GM21825 (cell line): ENCODE measurements around the gene TIGD1.

Experiments
- ATAC-seq: cut with Tn5 transposase; IDR thresholded peaks from one replicate; pipeline ENCODE4 v1.9.1; 2021; ENCODE audit warnings: mild to moderate bottlenecking, moderate library complexity; ENCODE audit not compliant: unreplicated experiment

TIGD1 gene

DNA sequence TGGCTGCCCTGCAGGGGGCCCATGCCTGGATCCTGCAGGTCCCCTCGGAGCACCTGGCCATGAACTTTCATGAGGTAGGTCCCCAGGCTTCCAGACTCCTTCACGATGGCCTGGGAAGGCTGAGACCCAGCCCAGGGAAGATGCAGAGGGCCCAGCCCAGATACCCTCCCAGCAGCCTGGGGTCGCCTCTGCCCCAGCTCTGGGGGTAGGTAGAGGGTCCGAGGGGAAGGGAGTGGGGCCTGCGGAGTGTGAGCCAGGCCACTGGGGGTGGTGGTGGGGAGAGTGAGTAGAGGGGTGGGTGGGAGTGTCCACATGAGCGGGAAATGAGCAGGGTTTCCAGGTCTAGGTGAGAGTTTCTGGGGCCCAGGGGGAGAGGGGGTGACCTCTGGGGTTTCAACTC is 25.6 kb downstream of the TIGD1 start:
- no peak for ATAC-seq

DNA sequence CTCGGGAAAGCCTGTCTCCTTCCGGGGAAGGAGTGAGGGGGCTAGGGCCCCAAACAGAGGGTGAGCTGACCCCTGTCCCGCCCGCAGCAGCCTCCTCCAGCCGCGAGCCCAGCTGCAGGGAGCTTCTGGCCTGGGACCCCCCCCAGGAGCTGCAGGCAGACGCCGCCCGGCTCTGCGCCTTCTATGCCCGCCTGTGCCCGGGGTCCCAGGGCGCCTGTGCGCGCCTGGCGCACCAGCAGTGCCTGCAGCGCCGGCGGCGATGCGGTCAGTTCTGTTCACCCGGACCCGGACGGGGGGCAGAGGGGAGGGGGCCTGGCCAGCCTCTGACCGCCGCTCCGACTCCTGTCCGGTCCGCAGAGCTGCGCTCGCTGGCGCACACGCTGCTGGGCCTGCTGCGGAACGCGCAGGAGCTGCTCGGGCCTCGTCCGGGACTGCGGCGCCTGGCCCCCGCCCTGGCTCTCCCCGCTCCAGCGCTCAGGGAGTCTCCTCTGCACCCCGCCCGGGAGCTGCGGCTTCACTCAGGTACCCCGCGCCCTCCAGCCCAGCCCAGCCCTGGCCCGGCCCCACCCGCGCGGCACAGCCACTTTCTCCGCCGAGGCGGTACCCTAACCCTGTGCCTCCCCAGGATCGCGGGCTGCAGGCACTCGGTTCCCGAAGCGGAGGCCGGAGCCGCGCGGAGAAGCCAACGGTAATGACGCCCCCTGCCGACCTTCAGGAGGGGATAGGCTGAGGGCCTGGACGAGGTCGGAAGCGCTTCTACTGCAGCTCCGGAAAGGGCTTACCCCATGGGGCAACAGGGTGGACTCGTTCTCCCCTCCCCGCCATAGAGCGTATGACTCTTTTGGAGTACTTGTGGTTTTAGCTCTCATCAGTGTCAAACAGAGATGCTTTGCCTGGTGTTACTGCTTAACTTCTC is 26.4 kb downstream of the TIGD1 start:
- no peak for ATAC-seq

DNA sequence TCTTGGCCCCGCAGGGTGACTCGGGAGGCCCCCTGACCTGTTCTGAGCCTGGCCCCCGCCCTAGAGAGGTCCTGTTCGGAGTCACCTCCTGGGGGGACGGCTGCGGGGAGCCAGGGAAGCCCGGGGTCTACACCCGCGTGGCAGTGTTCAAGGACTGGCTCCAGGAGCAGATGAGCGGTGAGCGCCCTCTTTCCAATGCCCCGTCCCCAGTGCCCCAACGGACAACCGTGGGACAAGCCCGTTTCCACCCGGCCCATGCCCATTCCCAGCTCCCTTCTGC is 27.0 kb downstream of the TIGD1 start:
- no peak for ATAC-seq

DNA sequence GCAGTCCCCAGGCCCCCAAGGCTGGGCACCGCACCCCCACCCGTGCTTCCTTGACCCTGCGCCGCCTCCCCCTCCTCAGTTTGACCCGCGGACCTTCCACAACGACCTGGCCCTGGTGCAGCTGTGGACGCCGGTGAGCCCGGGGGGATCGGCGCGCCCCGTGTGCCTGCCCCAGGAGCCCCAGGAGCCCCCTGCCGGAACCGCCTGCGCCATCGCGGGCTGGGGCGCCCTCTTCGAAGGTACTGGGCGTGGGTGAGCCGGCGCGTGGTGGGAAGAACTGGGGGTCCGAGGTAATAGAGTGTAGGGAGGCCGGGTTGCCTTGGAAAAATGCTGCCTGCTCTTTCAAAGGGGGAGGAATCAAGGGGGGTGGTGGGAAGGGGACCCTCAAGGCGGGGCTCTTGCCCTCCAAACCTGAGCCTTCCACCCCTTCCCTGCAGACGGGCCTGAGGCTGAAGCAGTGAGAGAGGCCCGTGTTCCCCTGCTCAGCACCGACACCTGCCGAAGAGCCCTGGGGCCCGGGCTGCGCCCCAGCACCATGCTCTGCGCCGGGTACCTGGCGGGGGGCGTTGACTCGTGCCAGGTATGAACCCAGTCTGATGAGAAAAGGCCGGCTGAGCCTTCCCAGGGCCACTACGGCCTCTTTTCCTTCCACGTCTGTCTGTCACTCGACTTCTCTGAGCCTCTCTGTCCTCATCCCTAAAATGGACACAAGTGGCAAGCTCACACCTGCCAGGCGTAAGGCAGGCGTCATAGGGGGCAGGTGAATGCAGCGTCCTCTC is 27.5 kb downstream of the TIGD1 start:
- ATAC-seq: no peak

DNA sequence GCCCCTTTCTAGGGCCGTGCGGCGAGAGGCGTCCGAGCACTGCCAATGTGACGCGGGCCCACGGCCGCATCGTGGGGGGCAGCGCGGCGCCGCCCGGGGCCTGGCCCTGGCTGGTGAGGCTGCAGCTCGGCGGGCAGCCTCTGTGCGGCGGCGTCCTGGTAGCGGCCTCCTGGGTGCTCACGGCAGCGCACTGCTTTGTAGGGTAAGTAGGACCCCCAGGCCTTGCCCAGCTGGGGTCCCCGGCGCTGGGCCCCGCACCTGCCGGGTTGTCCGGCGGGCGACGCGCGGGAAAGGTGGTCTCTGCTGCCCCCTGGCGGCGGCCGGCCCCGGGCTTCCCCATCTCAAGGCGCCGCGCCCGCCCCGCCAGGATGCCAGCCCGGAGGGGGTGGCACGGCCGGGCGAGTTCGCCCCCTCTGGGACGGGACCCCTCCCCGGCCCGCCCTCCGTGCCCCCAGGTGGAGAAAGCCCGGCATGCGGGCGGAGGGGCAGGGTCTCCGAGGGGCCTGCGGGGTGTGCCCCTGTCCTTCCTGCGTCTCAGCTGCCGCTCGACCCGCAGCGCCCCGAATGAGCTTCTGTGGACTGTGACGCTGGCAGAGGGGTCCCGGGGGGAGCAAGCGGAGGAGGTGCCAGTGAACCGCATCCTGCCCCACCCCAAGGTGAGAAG is 28.3 kb downstream of the TIGD1 start:
- no peak for ATAC-seq

DNA sequence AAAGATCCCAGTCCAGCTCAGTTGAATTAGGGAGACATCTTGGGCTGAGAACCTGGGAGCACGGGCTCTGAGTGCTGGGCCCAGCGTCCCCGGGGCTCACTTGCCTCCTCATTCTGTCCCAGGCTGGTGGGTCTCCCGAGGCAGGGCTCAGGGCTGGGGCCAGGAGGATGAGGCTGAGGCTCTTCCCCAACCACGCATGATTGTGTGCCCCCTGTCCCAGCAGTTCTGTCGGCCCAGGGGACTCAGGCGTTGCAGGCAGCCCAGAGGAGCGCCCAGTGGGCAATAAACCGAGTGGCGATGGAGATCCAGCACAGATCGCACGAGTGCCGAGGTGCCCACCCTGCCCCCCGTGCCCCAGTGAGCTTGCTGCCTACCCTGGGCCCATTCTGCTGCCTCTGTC is 29.3 kb downstream of the TIGD1 start:
- no peak for ATAC-seq

DNA sequence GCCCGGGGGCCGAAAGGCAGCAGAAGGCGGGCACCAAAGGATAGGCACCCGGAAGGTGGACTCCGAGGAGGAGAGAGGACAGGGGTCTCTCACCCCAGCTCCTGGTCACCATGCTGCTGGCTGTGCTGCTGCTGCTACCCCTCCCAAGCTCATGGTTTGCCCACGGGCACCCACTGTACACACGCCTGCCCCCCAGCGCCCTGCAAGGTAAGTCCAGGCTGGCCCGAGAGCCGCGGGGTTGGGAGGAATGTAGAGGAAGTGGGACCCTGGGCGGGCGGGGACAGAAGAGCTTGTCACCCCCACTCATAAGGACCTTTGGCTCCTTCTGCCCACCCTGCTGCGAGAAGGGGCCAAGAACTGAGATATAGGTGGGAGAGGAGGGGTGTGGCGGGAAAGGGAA is 29.9 kb downstream of the TIGD1 start:
- ATAC-seq: no peak

DNA sequence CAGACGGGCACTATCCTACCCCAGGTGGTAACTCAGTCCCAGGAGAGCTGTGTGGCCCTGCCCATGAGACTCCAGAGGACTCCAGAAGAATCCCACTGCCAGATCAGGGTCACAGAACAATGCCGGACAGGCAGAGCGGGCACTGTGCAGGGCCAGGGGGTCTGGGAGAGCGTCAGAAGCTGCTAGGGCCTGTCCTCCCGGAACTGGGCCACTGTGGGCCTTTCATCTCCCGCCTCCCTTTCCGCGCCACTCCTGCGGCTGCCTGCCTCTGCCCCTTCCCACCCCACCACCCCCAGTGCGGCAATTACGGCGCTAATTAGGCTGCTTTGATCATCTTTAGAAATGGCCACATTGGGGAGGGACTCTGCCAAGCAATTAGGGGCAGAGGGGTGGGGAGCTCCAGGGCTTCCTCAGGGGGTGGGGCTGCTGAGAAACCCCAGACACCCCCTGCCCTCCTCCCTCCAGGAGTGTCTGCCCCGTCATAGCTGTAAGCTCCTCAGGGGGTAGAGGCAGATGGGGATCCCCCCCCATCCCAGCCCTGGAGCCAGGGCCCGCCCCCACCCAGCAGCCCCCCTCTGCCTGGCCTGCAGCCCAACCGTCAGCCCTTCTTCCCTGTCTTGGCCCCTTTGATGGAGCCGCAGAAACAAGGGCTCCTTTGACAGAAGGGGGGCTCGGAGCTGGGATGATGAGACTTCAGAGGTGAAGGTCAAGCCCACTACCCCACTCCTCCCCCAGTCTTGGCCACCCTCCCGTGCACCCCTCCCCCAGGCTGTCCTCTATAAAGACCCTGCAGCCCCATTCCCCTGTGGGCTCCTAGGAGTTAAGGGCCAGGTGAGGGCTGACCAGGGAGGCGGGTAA is 30.5 kb downstream of the TIGD1 start, which contains the start of gene PRSS56:
PRSS56 (plus strand) TSS at position 808 of the 858 bp plus-strand sequence. CDS start 211 bp downstream, outside the sequence.
- no peak for ATAC-seq

DNA sequence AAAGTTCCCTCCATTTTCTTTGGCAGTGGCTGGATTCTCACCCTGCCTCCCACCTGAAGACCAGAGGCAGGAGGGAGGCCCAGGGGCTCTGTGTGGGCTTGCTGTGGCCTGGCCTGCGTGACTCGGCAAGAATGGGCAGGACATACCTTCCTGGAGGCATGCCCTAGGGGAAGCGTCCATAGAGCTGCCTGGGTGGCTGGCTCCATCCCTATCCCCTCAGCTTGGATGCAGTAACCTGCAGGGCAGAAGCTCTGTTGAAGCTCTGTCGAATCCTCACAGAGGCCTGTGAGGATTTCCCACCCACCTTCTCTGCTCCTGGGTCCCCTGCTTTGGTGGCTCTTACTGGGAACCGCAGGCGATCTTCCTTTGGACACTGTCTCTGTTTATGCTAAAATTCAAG is 31.5 kb downstream of the TIGD1 start:
- ATAC-seq: no peak

DNA sequence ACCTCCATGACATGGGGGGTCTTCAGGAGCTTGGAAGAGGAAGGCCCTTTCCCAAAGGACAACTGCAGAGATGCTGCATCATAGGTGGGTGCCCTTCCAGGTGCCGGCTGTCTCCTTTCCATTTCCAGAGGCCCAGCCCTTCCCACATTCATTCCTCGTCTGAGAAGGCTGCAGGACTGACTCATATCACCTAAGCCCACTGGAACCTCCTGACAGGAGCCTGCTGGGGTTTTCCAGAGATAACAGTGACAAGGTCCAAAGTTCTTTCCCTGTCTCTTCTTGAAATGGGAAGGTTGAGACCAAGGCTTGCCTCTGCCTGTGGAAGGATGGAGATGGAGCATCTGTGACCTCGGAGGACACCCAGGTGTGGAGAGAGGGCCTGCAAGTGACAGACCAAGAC is 33.8 kb downstream of the TIGD1 start:
- no peak for ATAC-seq

DNA sequence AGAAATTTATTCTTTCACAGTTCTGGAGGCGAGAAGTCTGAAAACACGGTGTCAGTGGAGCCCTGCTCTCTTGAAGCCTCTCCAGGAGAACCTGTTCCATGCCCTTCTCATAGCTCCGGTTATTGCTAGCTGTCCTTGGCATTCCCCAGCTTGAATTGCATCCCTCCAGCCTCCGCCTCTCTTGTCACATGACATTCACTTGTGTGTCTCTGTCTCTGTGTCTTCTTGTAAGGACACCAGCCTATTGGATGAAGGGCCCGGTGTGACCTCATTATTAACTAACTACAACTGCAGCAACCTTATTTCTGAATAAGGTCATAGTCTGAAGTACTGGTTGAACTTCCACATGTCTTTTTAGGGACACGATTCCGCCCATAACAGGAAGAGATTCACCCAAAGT is 34.7 kb downstream of the TIGD1 start:
- ATAC-seq: no peak

DNA sequence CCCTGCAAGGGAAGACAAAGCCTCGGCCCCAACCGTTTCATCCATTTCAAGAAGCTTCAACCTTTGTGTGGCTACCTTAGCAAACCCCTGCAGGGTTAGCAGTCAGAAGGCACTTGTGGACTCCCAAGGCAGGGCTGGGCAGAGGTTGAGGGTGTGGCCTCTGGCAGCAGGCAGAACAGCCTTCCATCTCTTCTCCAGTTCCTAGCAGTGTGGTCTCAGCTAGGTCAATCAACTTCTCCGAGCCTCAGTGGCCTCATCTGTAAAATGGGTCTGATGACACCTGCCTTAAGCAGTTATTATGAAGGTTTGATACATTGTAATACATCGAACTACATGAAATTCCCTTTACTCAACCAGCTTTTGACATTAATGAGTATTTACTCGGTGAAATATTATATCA is 37.0 kb downstream of the TIGD1 start:
- no peak for ATAC-seq

DNA sequence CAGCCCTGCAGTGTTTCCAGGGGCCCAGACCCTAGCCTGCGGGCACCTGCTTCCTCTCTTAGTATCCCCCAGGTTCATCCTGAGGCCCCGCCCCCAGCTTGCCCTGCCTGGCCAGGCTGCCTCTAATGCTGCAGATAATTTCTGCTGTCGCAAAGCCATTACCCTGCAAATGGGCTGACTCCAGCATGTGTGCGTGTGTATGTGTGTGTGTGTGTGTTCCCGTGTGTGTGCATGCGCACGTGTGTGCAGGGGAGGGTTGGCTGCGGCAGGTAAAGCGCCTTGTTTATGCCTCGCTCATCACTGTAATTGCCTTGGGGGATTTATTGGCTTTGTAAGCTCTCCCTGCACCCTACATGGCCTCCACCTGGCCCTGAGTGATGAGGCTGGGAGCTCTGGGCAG is 37.8 kb downstream of the TIGD1 start:
- no peak for ATAC-seq

DNA sequence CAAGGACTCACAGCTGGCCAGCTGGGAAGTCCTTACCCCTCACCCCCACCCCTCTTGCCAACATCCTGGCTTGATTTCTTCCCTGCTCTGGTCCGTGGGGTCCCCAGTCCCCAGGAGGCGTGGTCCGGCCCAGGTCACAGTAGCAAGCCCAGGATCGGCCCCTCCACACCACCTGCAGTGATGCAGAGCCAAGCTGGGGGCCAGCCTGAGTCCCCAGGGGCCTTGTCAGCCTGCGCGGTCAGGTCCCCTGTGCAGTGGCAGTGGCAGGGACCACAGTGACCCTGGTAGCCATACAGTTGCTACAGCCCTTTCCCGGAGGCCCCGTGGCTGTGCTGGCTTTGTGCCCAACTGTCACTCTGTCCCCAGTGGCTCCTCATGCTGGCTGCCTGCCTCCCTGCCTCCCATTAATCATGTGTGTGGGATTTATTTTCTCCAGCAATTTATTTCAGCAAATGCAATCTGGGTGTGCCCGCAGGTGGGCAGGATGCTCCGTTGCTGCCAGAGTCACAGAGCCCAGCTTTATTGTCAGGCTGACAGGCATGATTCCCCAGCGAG is 38.9 kb downstream of the TIGD1 start:
- no peak for ATAC-seq

DNA sequence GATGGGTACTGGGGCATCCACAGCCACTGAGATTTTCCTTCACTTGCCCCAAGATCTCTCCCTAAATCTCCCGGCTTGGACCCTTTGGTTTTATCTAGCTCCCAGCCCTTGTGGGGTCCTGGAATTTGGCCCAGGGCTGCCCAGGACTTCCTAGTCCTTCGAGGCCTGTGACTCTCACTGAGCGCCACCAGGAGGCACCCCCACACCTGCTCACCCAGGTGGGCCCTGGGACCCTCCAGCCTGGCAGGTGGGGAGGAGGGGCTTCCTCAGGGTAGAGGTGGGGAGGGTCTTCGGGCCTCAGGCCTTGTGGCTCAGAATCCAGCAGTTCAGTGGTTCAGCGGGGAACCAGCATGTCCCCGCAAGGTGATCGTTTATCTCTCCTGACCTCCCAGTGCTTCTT is 42.1 kb downstream of the TIGD1 start:
- ATAC-seq: no peak

DNA sequence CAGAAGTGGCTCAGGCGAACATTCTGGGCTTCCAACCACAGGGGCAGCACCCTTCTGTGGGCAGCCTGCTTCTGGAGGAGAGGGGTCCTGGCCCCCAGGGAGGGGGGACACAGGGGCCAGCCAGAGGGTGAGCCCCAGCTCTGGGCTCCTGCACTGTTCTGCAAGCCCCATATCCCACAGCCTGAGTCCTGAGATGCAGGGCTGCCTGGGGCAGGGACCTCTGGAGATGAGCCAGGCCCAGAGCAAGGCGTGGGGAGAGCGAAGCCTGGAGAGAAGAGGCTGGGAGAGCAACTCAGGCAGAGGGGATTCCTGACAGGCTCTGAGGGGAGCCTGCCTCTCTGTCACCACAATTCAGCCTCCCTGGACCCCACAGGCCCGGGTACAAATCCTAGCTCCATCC is 43.6 kb downstream of the TIGD1 start:
- ATAC-seq: no peak

DNA sequence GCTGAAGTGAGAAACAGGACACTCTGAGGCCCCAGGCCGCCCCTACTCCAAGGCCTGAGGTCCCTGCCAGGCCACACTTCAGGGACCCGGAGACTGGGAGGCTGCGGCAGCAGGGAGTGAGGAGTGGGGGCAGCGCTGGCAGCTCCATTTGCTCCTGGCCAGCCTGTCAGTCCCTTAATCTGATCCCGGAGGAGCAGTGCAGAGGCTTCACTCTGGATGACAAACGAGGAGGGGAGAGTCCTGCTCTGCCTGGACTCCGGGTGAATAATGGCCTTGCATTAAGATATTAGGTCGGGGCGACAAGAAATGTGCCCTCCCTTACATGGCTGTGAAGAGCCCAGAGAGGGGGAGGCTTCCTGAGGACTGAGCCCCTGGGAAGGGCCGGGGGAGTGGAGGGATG is 44.5 kb downstream of the TIGD1 start:
- no peak for ATAC-seq

DNA sequence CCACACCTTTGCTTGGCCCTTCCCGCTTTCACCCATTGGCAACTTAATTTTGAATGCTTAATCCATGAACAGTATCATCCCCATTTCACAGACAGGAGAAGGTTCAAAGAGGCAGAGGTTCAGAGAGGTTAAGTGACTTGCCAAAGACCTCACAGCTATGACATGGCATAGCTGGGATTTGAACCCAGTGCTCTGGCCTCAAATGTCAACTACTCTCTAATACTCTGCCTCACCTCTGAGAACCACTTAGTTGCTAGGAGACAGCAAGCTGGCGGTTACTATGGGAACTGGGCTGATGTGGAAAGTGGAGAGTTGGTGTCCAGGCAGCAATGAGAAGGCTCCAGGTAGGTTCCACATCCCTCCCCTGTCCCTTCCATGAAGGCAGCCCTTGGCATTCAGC is 45.9 kb downstream of the TIGD1 start:
- ATAC-seq: no peak

DNA sequence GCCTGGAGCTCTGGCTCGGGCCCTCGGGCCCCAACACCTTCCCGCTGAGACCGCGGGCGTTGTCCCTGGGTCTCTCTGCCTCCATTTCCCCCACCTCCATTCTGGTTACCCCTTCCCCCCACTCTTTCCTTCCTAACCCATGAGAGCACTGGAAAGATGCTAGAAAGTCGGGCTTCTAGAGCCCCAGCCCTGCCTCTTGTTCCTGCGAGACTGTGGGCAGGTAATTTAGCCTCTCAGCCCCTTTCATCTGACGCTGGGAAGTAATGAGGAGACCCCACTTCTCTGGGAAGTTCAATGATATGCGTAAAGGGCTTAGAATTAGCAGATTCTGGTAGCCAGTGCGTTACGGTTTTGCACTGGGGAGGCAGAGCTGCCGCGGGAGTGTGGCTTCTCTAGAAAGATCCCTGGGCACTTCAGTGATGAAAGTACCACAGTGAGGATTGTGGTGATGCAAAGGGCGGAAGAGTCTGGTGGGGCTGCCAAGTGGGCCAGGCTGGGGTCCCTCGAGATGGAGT is 46.5 kb downstream of the TIGD1 start:
- no peak for ATAC-seq
